ENCODE results near the gene MTCH2.

MTCH2 gene

DNA sequence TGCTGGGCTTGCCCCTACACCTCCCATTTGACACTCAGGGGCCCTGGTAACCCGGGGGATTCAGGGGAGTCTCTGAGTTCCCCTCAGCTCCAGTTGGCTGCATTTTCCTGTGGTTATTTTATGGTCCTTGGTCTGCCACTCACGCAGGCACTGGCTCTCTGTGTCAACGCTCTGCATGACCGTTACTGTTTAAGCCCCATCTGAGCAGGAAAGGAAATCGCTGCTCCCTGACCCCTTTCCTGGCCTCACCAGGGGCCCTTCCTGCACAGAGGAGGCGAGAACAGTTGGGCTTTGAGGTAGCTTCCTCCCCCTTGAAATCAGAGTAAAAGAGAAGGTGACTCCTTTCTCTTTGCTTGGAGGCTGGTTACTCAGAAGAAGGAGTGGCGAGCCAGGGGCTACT is 50.6 kb downstream of the MTCH2 start:
- in situ Hi-C loops (cut with MboI; ENCODE audit: low sequenced_read_pairs): no loop called here

DNA sequence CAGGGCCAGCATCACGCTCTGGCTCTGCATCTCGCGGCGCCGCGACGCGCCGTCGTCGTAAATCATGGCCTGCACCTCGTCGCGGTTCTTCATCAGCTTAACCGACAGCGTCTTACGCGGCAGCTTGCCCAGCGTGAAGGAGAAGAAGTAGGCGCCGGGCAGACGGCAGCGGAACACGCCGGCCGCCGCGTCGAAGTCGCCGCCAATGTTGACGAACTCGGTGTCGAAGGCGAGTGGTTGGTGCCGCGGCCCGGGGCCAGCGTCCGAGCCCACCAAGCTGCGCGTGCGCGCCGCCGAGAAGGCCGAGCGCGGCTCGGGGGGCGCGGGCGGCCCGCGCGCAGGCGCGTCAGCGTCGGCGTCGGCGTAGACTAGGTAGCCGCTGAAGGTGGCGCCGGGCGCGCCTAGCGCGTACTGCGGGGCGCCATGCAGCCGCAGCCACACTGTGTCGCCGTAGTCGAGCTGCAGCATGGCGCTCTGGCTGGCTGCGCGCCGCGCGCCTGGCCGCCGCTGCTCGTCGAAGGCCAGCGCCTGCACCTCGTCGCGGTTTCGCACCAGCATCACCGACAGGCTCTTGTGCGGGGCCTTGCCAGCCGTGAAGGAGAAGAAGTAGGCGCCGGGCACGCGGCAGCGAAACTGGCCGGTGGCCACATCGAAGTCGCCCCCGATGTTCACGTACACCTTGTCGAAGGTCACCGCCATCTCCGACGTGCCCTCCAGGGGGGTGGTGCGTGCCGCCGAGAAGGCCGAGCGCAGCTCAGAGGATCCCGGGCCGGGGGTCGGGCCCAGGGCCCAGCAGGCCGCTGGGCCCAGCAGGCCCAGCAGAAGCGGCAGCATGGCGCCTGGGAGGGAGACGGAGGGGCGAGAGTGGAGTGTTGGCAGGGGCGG is 52.1 kb downstream of the MTCH2 start:
- in situ Hi-C loops (cut with MboI; ENCODE audit: low sequenced_read_pairs): no loop called here

DNA sequence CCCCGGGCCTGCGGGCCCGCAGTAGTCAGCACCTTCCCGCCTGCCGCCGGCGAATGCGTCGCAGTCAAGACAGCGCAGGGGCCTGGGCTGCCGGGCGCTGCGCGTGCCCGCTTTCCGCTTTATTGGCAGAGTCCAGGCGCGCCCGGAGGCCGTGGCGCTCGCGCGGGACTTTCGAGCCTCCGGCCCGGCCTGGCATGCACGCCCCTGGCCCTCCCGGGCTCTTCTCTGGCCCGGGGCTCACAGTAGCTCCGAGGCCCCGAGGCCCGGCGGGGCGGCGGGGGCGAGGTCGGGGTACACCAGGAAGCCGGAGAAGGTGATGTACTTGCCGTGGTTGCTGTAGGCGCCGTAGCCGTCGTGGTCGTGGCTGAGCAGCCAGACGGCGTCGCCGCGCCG is 52.8 kb downstream of the MTCH2 start:
- in situ Hi-C loops (cut with MboI; ENCODE audit: low sequenced_read_pairs): no loop called here

DNA sequence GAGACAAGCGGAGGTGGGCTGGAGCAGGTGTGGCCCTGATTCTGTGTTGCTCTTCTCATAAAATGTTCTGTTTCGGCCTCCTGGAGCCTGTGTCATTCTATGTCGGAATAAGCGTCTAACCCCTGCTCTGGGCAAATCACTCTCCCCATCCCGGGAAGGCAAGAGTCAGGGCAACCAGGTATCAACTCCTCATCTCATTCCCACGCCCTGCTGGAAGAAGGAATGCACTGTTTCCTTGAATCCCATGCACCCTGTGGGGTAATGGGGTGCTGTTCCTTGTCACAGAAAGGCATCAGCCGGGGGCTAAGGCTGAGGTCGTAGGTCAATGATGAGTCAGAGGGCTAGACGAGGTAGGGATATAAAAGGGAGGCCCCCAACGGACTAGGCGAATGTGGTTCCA is 53.2 kb downstream of the MTCH2 start:
- in situ Hi-C loops (cut with MboI; ENCODE audit: low sequenced_read_pairs): no loop called here

DNA sequence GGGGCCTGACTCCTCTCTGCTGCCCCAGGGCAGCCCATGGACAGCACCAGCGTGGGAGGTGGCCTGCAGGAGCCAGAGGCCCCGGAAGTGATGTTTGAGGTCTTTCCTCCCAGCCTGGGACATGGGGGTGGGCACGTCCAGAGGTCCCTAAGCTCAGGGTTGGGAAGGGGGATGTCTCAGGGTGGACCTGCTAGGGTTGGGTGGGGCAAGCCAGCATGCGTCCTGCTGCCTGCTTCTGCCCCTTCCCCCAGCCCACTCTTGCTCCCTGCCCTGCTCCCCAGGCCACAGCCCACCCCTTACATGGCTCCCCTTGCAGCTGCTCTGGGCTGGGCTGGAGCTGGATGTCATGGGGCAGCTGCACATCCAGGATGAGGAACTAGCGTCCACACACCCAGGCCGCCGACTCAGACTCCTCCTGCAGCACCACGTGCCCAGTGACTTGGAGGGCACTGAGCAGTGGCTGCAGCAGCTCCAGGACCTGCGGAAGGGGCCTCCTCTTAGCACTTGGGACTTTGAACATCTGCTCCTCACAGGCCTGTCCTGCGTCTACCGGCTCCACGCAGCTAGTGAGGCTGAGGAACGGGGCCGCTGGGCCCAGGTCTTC is 54.5 kb downstream of the MTCH2 start:
- in situ Hi-C loops (cut with MboI; ENCODE audit: low sequenced_read_pairs): no loop called here

DNA sequence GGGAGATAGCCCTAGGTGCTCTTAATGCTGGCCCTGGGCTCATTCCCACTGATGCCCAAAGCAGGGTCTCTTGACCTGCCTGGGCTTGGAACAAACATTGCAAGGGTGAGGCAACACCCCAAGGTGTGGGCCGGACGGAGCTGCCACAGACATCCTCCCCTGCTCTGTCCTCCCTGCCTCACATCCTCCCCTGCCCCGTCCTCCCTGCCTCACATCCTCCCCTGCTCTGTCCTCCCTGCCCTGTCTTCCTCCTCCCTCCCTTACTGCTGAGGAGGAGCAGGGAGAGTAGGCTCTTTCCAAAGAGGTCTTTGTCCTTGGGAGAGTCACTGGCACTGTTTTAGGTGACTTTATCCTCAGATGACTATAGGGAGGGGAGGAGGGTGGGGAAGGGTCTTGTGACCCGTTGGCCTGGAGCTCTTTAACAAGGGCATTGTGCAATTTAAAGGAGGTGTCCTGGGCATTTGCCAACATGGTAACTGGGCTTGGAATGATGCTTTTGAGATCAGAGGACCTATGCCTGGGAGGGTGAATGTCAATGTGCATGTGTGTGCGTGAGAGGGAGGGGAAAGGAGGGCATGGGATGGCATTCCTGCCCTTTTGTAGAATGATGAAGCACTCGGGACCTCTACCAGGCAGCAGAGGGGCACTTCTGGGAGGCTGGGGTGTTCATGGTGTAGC is 55.2 kb downstream of the MTCH2 start:
- in situ Hi-C loops (cut with MboI; ENCODE audit: low sequenced_read_pairs): no loop called here

DNA sequence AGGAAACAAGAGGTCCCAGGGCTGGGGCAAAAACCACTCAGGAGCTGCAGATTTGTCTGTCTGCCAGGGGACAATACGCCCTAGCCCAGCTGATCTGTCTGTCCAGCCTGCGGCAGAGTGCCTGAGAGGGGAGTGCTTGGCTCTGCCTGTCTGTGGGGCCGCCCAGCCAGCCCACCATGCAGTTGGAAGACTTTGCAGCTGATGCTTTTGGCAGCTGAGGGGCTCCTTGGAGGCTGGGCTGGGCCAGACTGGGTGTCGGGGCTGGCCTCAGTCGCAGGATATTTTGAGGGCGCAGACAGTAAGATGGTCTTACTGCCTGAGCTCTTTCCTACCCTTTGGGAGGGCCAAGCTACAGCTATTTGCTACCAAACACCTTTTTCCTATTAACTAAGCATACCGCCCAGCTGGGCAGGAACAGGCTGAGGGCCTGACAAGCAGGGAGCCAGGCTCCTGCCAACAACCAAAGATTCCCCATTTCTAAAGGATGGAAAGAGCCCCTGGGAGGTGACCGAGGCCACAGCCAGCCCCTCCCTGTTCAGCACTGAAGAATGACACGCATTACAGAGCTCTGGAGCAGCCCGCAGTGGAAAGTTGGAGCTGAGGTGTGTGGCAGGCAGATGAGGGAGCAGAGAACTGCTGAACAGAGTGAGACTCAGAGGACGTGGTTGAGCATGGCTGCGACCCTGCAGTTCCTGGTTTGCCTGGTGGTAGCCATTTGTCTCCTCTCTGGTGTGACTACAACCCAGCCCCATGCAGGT is 56.1 kb downstream of the MTCH2 start, which contains the start of gene FAM180B:
Gene FAM180B (plus strand): TSS at position 581 of the 758 bp plus-strand sequence. CDS start 91 bp downstream, at position 672.
- in situ Hi-C loops (cut with MboI; ENCODE audit: low sequenced_read_pairs): no loop called here

DNA sequence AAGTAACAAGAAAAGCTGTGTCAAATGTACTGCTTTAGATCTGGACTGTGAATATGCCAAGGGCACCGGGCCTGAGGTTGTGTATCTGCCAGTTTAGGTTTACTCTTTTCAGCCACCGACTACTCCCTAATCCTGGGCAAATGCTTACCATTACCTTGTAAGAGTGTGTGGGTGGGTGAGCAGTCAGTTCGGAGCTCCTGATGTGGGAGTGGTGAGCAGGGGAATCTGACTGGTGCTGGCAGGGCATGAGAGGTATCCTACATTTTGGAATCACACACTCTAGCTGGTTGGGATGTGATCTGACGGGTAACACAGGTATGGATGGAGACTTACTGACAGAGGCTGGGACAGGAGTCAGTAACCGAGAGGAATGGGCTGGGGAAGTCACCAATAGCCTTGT is 58.5 kb downstream of the MTCH2 start:
- in situ Hi-C loops (cut with MboI; ENCODE audit: low sequenced_read_pairs): no loop called here

DNA sequence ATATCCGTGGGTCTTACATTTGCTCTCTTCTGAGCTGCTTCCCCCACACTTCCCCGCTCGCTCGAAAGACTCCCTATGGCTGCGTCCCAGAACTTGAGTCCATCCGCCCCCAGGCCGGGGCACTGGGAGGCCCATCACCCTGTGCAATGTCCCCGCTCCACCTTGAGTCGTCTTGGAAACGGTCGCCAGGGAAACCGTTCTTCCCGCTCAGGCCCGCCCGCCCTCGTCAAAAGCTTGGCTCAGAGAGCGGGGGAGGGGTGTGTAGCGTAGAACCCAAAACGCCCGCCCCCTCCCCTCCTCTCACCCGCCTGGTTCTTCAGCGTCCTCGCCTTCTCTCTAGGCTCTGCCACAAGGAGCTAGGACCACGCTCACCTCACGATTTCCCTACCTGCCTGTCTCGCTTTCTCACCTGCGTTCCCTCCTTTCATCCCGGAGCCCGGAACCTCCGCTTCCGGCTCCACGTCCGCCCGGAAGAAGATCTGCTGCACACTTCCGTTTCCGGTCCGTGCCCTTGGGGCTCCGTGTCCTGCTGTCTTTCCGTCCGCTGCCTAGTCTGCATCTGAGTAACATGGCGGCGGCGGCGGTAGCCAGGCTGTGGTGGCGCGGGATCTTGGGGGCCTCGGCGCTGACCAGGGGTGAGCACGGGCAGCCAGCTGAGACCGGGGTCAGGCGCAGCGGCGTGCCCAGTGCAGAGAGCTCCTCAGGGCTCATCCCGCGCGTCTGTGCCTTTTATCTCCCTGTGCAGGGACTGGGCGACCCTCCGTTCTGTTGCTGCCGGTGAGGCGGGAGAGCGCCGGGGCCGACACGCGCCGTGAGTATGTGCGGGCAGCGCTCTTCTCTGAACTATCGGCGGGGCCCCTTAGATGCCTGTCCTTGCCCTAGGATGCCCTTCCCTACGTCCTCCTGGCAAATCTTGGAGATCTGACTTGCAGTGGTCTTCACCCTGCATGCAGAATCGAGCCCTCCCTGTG is 63.5 kb downstream of the MTCH2 start, which contains the start of the genes KBTBD4 and NDUFS3:
Gene KBTBD4 (minus strand): TSS at position 447 of the 971 bp plus-strand sequence. CDS start 19 bp downstream, at position 428.
Gene NDUFS3 (plus strand): TSS at position 551 of the 971 bp plus-strand sequence. CDS start 18 bp downstream, at position 569.
- in situ Hi-C loops (cut with MboI; ENCODE audit: low sequenced_read_pairs): no loop called here

DNA sequence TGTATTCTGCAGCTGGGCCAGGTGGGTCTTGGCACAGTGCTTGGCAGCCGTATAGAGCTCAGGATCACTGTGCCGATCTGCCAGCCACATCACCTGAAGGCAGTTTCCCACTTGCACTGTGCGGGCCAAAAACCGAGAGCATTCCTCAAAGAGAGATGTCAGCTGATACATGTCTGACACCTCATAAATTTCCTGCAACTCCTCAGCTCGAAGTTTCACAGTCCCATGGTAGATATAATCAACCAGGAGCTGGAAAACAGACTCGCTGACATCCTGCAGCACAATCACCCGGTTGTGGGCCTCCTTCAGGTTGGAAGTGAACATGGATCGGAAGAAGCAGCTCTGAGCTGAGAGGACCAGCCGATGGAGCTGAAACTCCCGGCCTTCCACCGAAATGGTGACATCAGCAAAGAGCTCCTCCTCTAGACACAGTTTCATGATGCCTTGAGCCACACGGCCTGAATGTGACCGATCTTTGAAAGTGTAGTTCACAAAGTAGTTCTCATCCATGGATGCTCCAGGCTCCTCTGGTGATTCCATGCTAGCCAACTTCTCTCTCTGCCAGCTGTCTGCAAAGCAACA is 64.8 kb downstream of the MTCH2 start:
- in situ Hi-C loops (cut with MboI; ENCODE audit: low sequenced_read_pairs): no loop called here

DNA sequence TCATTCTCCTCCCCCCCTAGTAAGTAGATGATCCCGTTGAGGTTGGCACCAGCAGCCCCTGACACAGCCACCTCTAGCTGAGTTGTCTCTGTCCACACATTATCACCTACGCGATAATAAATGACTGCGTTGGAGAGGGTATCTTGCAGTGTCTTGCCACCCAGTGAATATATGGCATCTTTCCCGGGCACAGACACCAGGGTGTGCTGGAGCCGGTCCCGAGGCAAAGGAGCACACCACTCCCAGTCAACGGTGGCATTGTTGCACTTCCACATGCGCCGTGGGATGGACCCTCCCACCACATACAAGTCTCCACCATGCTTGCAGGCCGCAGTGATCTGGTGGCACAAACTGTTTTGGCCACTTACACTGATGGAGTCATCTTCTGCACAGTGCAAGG is 69.0 kb downstream of the MTCH2 start:
- in situ Hi-C loops (cut with MboI; ENCODE audit: low sequenced_read_pairs): no loop called here

DNA sequence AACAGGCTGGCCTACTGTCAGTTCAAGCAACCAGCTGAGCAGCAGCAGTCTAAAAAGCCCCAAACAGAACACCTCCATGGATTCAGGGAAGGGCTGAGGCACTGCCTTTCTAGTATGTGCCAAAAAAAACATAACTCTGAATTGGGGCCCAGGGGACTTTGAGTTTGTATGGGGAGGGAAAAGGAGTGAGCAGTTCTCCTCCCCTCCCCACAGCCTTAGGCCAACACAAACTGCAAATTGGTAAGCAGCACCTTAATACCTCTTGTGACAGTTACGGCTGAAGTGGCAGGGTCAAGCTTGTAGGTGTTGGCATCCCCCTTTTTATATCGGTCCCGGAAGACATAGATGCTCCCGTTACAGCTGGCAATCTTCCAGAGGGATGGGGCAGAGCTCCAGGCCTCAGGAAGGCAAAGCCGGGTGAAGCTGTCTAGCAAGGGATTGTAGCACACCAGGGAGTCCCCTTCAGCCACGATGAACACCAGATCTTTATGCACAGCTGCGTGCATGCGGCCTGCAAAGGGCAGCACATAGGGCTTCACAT is 69.6 kb downstream of the MTCH2 start:
- in situ Hi-C loops (cut with MboI; ENCODE audit: low sequenced_read_pairs): no loop called here

DNA sequence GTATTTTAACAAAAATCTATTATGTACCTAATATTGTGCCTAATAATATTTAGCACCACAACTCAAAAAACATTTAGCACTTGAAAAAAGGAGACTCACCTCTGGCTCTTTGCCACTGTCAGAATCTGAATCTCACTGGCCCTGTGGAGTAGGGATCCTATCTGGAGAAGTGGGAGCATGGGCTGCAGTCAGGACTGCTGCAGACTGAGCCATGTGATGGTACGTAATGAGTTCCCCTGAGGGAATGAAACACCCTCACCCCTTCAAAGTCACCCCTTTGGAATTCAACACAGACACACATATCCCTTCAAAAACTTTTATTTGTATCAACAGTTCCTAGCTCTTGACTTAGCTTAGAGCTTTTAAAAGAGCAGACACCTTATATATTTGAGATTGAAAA is 70.5 kb downstream of the MTCH2 start:
- in situ Hi-C loops (cut with MboI; ENCODE audit: low sequenced_read_pairs): no loop called here

DNA sequence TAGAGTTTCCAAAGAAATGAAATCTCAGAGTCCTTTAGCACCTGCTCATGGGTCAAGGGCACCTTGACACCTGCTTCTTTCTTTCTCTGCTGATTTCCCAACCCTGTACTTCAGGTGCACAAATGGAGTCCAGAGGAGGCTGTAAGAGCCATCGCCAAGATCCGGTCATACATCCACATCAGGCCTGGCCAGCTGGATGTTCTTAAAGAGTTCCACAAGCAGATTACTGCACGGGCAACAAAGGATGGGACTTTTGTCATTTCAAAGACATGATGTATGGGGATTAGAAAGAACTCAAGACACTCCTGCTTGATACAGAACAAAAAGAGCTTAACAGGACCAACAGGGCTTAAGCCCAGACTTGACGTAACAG is 71.0 kb downstream of the MTCH2 start:
- in situ Hi-C loops (cut with MboI; ENCODE audit: low sequenced_read_pairs): no loop called here

DNA sequence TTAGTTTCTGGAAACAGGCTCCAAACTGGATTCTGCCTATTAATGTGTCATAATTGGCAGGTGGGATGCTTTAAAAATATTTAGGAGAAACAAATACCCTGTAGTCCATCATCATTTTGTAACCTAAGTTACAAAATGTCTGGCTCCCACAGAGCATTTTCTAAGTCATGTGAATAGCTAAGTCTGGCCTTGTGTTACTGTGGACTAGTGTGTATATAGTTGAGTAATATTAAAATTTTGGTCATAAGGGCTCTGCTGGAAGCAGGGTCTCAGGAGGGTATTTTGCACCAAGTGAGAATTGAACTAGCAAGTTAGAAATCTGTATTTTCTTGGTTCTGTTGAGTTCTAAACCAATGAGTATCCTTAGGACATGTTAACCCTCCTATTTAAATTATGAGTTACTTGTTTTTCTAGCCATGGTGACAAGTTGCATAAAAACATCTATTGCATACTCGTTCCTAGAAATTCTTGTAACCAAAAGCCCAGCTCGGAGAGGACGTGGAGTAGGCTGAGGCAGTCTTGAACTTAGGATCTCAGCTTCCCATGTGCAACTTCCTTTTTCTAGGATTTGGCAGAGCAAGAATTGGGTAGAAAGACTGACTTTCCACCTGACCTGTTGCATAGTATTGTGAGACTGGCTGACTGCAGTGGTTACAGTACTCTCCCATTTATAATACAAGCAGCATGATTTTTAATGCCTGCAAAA is 71.6 kb downstream of the MTCH2 start:
- in situ Hi-C loops (cut with MboI; ENCODE audit: low sequenced_read_pairs): no loop called here

DNA sequence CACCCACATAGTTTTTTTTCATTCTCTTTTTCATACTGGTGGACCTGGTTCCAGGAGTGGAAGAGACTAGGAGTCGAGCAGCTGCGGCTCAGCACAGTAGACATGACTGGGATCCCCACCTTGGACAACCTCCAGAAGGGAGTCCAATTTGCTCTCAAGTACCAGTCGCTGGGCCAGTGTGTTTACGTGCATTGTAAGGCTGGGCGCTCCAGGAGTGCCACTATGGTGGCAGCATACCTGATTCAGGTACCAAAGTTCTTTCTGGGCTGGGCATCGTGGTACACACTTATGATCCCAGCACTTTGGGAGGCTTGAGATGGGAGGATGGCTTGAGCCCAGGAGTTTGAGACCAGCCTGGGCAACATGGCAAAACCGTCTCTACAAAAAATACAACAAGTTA is 72.7 kb downstream of the MTCH2 start:
- in situ Hi-C loops (cut with MboI; ENCODE audit: low sequenced_read_pairs): no loop called here

Data from HL-60/S4 treated with retinoic acid at 250 ng/mL for 4 days and 3 days (cell line).